Lung (tissue), 12 donors: ENCODE results near the gene CUBN. TPM values are rescaled to one million over a fixed set of nuclear protein-coding genes. Genes with fewer than 3 reads are reported as not detected.
A peak's percentile ranks its signal among the peaks of the same experiment; 100 is the strongest.

Experiments
- ATAC-seq: fragments of 200-7000 bp; cut with Tn5 transposase; one replicate; pipeline ENCODE4 v1.9.1; 2020; ENCODE audit warnings: moderate number of reproducible peaks; ENCODE audit not compliant: insufficient read depth, low FRiP score
- DNase-seq, 3 donors: peaks; one replicate each; pipeline ENCODE4 v3.0.0-alpha.2; 2013 to 2017
- H3K27ac ChIP-seq, 2 donors: one replicate each; pipeline ENCODE4 v1.5.1; 2013; ENCODE audit warnings: mild to moderate bottlenecking in 2 of 2, moderate library complexity in 2 of 2, control low read depth in 1 of 2, inconsistent platforms in 1 of 2, low read depth in 1 of 2, low read length in 1 of 2
- H3K27me3 ChIP-seq, 3 donors: one replicate each; pipeline ENCODE4 v1.5.1; 2013; ENCODE audit warnings: low read length in 2 of 3; ENCODE audit not compliant: control insufficient read depth in 3 of 3, insufficient read depth in 3 of 3
- H3K36me3 ChIP-seq, 4 donors: one replicate each; pipeline ENCODE4 v1.5.1; 2013; ENCODE audit warnings: low read length in 4 of 4, mild to moderate bottlenecking in 1 of 4, moderate library complexity in 1 of 4; ENCODE audit not compliant: control insufficient read depth in 4 of 4, insufficient read depth in 4 of 4
- H3K4me1 ChIP-seq, 5 donors: one replicate each; pipeline ENCODE4 v1.5.1; 2013; ENCODE audit warnings: low read length in 5 of 5, mild to moderate bottlenecking in 2 of 5, moderate library complexity in 1 of 5; ENCODE audit not compliant: control insufficient read depth in 5 of 5, insufficient read depth in 5 of 5
- H3K4me3 ChIP-seq: one replicate; pipeline ENCODE4 v1.5.1; 2013; ENCODE audit warnings: mild to moderate bottlenecking, control low read depth, moderate library complexity
- H3K9ac ChIP-seq, 2 donors: one replicate each; pipeline ENCODE4 v1.5.1; 2013; ENCODE audit warnings: low read length in 2 of 2, control low read depth in 1 of 2; ENCODE audit not compliant: insufficient read depth in 1 of 2
- H3K9me3 ChIP-seq, 4 donors: one replicate each; pipeline ENCODE4 v1.5.1; 2013; ENCODE audit warnings: low read length in 3 of 4, mild to moderate bottlenecking in 1 of 4, moderate library complexity in 1 of 4; ENCODE audit not compliant: control insufficient read depth in 4 of 4, insufficient read depth in 3 of 4
- CTCF ChIP-seq: IDR thresholded peaks from 2 replicates; pipeline ENCODE4 v1.5.1; 2012; ENCODE audit warnings: mild to moderate bottlenecking; ENCODE audit errors: control extremely low read depth, extremely low read depth
- WGBS, 2 donors: extraction: QIAGEN DNeasy Blood & Tissue Kit; methylation state at CpG; one replicate each; pipeline ENCODE4 v1.1.7; 2013; 5-methylcytosine and 5-hydroxymethylcytosine counted together
- polyA plus RNA-seq, 2 donors: library from polyadenylated mRNA; stranded (reverse); fragments of 200-250 nt; gene quantifications; one replicate each; pipeline ENCODE4 v1.2.1, GENCODE V29; 2013
- total RNA-seq, 2 donors: library from RNA; depleted of rRNA in 1 of 2; stranded (reverse); fragments of >200 nt in 1 of 2; gene quantifications; one replicate each; pipeline ENCODE4 v1.2.1, GENCODE V29; 2014 to 2021
- donor health status: control.
- donor health status: control.
- donor health status: Bipolar disorder and iron deficiency.
- donor health status: healthy.
- donor health status: DM: yes; HTN: yes; CAD: no.

CUBN gene
- total and polyA plus RNA-seq, 4 donors, result 0.33 to 5.1 (median 1.0) TPM

DNA sequence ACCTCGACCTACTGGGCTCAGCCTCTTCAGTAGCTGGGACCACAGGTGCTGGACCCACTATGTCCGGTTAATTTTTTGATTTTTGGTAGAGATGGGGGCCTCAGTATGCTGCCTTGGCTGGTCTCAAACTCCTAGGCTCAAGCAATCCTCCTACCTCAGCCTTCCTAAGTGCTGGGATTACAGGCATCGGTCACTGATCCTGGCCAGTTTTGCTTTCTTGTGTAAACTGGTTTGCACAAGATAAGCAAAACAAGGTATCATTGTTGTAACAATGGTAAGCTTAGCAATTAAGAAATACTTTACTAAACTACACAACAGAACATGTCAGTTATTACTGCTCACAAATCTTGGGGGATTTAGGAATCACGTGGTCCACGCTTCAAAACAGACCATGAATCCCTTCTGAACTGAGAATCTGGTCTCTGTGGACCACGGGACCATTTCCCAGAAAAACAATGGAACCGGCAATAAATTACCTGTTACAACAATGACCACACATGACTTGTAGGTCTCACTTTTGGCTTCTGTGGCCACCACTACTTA is 349.2 kb downstream of the CUBN start:
- DNase-seq, result no peak
- peak overlapping the region in 1 of 2 donors; percentile 35 for H3K9ac ChIP-seq
- no peak overlapping the region for H3K27ac ChIP-seq
- ATAC-seq, result no peak
- peaks cover 0 to 9% (median 3%) of the 10 kb centered on the region in 5 donors for H3K4me1 ChIP-seq
- no peak for TF ChIP-seq CTCF
- H3K4me3 ChIP-seq, result no peak overlapping the region
- 89 to 90% methylated on average over 7 of the region's 7 CpGs for WGBS, 2 donors
- H3K27me3 ChIP-seq, result no peaks in the 10 kb centered on the region
- peaks cover 0 to 11% (median 6%) of the 10 kb centered on the region in 4 donors for H3K36me3 ChIP-seq
- no peaks in the 10 kb centered on the region for H3K9me3 ChIP-seq

DNA sequence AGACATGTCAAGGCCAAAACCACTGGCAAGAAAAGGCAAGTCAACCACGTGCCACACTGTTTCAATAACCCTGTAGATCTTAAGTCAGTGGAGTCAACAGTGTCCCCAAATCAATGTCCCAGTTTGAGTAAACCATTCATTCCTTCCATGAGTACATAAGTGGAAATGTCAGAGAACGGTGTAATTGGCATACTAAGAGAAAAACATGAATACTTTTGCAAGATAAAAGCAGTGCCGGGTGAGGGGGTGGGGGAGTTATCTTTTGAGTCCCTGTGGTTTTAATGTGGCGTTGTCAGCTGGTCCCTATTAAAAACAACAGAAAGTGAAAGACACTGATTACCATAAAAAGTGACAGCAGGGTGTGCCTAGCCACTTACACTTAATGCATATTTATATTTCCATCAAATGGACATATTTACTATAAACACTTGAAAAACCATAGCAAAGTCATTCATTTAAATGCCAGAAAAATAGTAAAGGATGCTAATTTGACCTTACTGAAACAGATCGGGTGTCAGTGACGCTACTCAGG is 350.2 kb downstream of the CUBN start:
- Histone ChIP-seq H3K4me3 (no peak overlapping the region), H3K4me1 (peaks cover 0 to 9% (median 3%) of the 10 kb centered on the region in 5 donors), H3K9me3 (no peaks in the 10 kb centered on the region), H3K36me3 (peaks cover 0 to 11% (median 6%) of the 10 kb centered on the region in 4 donors), H3K9ac (no peak overlapping the region), H3K27ac (no peak overlapping the region), H3K27me3 (no peaks in the 10 kb centered on the region)
- TF ChIP-seq CTCF, result no peak
- DNase-seq, result peak in 2 of 3 donors; percentile 48 to 53
- 65 to 75% methylated on average over 6 of the region's 6 CpGs for WGBS, 2 donors
- ATAC-seq, result no peak

- peaks cover 0 to 11% (median 6%) of the 10 kb centered on the region in 4 donors for H3K36me3 ChIP-seq
- DNase-seq (peak in 2 of 3 donors; percentile 61 to 76), ATAC-seq (peak; percentile 53)
- H3K27ac ChIP-seq, result no peak overlapping the region
- H3K9me3 ChIP-seq, result no peaks in the 10 kb centered on the region
- 55 to 60% methylated on average over 7 of the region's 7 CpGs for WGBS, 2 donors
- H3K27me3 ChIP-seq, result no peaks in the 10 kb centered on the region
- H3K9ac ChIP-seq, result no peak overlapping the region
- H3K4me1 ChIP-seq, result peaks cover 3 to 9% (median 4%) of the 10 kb centered on the region in 5 donors
- H3K4me3 ChIP-seq, result no peak overlapping the region
- peak; percentile 45 for TF ChIP-seq CTCF
Measured at GRCh38 chr10:16777473-16778370, 351.9 kb downstream of the CUBN start.
